HG02588 (cell line): ENCODE measurements around the gene GATA6.

Source experiments
- ATAC-seq: cut with Tn5 transposase; IDR thresholded peaks from one replicate; pipeline ENCODE4 v1.9.1; 2021; ENCODE audit warnings: mild to moderate bottlenecking, moderate library complexity; ENCODE audit not compliant: unreplicated experiment

The GATA6 gene

GRCh38 chr18:22166069-22166950, 3.1 kb upstream of the GATA6 start:
- no peak for ATAC-seq

- no peak for ATAC-seq
These were observed 2.3 kb upstream of the GATA6 start for GRCh38 chr18:22167091-22167470.

GRCh38 chr18:22167471-22168241, 1.7 kb upstream of the GATA6 start:
- no peak for ATAC-seq

- ATAC-seq = no peak
These were observed 948 bp upstream of the GATA6 start for GRCh38 chr18:22168360-22168921.

GRCh38 chr18:22169889-22170420, 566 bp downstream of the GATA6 start:
- ATAC-seq = no peak

- no peak for ATAC-seq
These were observed 1.2 kb downstream of the GATA6 start for GRCh38 chr18:22170421-22171257.

- no peak for ATAC-seq
These were observed 2.1 kb downstream of the GATA6 start for GRCh38 chr18:22171258-22172119.

- no peak for ATAC-seq
These were observed 2.8 kb downstream of the GATA6 start for GRCh38 chr18:22172120-22172582.

- ATAC-seq = no peak
These were observed 3.2 kb downstream of the GATA6 start for GRCh38 chr18:22172594-22173049.

- ATAC-seq = no peak
These were observed 4.0 kb downstream of the GATA6 start for GRCh38 chr18:22173221-22173927.

- ATAC-seq = no peak
These were observed 4.5 kb downstream of the GATA6 start for GRCh38 chr18:22173928-22174301.

- no peak for ATAC-seq
These were observed 5.2 kb downstream of the GATA6 start for GRCh38 chr18:22174341-22175145.

- no peak for ATAC-seq
These were observed 6.0 kb downstream of the GATA6 start for GRCh38 chr18:22175346-22175745.

- no peak for ATAC-seq
These were observed 7.3 kb downstream of the GATA6 start for GRCh38 chr18:22176420-22177326.

- no peak for ATAC-seq
These were observed 8.0 kb downstream of the GATA6 start for GRCh38 chr18:22177327-22177871.

GRCh38 chr18:22179174-22179573, 9.8 kb downstream of the GATA6 start:
- ATAC-seq = no peak

GRCh38 chr18:22179631-22180030, 10.2 kb downstream of the GATA6 start:
- no peak for ATAC-seq
